HG03097 (cell line): ENCODE results near the gene PITPNM3.

ENCODE experiments used
- ATAC-seq: cut with Tn5 transposase; IDR thresholded peaks from one replicate; pipeline ENCODE4 v1.9.1; 2021; ENCODE audit not compliant: unreplicated experiment, low FRiP score

Gene PITPNM3

DNA sequence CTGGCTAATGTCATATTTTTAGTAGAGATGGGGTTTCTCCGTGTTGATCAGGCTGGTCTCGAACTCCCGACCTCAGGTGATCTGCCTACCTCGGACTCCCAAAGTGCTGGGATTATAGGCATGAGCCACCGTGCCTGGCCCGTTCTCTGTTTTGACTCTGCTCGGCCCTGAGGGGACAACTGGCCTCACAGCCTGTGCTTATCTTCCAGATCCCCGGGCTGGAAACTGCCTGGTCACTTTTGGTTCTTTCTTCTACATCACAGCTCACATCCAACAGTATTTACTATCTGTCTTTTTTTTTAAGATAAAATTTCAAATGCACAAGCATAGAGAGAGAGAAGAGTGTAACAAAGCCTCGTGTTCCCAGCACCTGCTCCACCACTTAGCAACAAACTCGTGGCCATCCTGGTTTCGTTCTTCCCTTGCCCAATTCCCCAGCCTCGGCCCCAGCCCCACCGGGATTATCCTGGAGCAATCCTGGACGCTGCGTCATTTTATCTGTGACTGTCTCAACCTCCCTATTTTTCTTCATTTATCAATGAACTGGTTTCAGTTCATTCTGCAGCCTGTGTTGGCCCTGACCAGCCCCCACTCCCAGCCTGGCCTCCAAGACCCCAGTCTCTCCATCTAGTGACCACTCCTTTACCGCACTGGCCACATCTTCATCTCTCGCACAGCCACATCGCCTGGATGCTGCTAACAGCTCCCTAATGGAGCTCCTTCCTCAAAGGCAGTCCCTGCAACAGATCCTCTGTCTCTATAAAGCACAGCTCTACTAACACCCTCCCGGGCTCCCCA lies 91.0 kb downstream of the PITPNM3 start:
- ATAC-seq, result no peak

DNA sequence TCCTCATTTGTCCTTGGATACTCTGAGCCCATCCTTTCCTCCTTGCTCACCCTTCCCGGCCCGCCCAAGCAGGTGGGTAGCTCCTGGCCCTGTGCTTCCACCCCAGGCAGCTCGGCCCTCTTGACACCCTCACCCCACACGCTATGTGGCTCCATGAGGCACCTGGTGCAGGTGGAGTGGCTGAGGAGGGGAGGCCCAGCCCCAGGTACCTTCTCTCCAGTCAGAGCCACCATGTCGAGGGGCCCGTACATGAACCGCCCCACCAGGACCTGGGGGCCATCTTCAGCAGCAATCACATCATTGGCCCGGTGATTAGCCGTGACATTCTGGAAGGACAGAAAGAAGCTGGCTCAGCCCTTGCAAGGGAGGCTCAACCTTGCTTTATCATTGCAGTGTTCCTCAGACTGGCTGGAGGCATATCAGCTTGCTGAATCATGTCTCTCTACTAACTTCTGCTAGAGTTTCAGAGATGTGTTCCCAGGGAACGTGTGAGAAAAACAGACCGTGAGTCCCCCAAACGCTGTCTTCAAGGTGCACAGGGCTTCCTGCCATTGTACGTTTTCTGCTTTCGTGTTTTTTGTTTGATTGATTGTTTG lies 91.8 kb downstream of the PITPNM3 start:
- ATAC-seq, result no peak

DNA sequence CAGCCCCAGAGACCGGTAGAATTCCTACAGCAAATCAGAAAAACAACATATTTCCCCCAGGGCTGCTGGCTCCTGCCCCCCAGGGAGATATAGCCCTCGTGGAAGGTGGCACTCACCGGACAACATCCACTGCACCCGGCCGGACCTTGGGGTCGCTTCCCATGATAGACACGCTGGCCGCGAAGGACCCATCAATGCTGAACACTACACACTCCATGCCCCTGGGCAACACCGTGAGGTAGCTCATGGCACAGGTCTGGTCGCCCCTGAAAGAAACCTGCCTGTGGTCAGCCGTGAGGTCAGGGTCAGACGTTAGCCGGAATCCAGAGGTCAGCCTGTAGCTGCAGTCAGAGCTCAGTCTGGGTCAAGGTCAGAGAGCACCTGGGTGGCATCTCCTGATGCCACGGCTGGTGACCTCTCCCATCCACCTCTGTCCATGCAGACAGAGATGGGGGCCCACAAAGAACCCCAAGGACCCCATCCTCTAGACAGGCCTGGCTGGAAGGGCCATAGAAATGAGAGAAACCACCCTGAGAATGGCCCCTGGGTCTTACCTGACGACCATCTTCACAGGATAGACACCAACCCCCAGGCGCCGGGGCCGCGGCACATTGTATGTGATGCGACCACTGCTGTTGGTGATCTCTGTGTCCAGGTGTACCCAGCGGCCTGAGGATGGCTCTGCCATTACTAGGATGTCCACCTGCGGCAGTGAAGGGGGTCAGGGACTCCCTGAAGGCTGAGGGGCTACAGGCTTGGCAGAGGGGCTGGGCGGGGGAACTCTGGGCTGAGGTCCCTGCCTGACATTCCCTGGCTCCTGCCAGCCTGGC lies 92.5 kb downstream of the PITPNM3 start:
- no peak for ATAC-seq

DNA sequence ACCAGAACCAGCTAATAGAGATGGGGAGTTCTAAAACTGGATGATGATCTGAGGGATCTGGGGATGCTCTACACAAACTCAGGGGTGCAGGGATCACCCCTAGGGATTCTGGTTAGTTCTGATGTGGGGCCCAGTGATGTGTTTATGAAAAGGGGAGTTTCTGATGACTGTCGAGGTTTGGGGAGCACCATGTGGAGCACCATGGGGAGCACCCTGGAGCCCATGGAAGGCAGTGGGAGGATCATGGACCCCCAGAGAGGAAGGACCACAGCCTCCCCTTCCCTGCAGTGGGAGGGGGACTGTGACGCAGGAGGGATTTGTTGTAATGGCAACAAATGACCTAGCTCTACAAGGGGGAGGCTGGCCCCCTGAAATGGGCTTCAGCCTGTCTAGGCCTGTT lies 93.7 kb downstream of the PITPNM3 start:
- ATAC-seq, result no peak

DNA sequence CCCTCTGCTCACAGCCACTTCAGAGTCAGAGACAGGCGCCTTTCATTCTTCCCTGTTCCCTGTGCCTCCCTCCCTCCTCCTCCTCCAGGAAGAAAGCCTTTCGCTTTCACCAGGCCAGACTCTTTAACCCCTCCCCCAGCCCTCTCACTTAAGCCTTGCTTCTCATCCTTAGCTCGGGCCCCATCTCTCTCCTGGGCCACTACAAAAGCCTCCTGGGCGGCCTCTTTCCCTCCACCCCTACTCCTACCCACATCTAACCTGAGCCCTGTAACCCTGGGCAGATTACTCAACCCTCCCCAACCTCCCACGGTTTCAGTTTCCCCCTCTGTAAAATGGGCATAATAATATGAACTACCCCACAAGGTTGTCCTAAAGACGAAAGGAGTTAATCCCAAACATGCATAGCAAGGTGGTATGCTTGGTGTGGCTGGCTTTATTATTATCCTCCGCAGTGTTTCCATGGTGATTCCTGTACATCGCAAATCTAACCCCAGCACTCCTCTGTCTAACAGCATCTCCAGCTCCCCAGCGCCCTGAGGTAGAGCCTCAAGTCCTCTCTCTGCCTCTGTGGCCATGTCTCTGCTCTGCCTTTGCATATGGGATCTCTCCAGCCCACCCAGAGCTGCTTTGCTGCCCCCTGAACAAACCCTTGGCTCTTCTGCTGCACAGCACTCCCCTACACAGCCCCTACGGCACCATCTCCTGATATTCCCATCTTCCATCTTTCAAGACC lies 94.4 kb downstream of the PITPNM3 start:
- no peak for ATAC-seq

DNA sequence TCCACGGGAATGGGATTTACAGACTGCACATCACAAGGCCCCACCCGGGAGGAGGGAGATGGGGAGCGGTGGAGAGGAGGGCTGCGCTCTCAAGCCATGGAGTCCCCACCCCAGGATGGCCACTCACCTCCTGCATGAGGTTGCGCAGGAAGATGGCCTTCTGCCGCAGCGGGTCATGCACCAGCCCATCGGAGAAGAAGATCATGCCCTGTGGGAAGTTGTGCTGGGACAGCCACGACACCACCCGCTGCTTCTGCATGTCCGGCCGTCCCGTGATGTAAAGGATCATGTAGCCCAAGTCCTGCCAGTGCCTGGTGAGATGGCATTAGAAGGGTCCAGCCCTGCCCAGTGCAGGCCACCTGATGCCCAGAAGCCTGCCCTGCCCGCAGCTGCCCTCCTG lies 95.1 kb downstream of the PITPNM3 start:
- no peak for ATAC-seq

DNA sequence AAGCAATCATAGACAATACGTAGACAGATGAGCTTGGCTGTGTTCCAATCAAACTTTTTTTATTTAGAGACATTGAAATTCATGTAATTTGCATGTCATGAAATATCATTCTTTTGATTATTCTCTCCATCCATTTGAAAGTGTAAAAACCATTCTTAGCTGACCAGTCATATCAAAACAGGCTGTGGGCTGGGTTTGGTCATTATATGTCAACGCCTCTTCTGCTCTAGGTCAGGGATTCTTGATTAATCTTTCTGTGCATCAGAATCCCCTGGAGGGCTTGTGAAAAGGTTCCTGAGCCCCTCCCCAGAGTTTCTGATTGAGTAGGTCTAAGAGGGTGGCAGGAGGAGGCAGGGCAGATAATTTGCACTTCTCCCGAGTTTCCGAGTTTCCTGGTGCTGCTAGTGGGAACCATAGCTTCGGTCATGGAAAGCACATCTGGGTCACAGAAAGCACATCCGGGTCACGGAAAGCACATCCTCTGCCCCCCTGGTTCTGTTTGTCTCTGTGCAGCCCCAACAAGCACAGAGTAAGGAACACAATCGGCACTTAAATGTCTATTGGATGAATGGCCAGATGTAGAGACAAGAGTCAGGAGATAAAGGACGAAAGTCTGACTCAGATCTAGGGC lies 95.7 kb downstream of the PITPNM3 start:
- ATAC-seq, result no peak

DNA sequence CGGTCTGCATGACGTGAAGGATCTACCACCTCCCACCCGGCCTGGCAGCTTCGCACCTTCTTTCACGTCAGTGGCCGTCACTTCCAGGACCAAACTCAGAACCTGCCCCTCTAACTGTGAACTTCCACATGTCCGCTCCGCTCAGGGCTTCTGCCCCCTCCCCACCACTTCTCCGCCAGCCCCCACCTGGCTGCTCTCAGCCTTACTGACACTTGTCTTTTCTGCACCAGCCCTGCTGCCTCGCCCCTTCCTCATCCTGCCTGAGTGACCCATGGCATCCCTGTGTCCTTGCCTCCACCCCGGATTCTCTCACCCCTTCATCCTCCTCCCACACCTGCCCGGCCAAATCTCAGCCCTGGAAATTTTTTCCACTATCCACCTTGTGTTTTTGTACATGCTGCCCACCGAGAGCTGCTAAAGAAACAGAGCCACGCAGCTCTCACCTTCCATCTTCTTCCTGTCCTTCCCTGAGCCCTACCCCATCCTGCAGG lies 97.8 kb downstream of the PITPNM3 start:
- no peak for ATAC-seq

DNA sequence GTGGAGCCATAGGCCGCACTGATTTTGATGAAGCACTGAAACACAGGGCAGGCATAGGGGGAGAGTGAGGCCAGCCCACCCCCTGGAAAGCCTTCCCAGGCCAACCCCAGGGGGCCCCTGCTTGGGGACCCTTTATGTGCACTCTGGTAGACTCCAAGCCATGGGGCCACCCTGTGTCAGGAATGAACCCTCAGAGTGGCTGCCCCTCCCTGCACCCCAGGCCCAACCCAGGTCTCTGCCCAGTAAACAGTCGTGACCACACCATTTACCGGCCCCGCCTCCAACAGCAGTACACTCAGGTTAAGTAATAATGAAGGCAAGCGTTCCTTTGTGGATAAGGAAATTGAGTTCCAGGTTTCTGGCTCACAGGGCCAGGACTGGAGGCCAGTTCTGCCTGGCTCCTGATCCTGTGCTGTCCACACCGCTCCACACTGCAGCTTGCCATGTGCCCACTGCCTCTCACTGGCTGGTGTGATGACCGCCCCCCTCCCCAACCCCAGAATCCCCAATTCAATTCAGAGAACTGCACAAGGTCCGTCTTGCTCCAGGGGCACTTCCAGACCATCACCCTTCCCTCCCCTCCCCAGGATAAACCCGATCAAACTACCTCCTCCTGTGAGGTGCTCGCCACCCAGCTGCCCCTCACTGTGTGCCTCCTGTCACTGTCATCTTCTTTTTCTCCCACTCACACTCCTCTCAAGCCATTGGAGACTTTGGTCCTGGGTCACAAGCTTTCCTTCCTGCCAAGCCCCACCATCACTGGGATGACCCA lies 98.5 kb downstream of the PITPNM3 start:
- ATAC-seq, result no peak

DNA sequence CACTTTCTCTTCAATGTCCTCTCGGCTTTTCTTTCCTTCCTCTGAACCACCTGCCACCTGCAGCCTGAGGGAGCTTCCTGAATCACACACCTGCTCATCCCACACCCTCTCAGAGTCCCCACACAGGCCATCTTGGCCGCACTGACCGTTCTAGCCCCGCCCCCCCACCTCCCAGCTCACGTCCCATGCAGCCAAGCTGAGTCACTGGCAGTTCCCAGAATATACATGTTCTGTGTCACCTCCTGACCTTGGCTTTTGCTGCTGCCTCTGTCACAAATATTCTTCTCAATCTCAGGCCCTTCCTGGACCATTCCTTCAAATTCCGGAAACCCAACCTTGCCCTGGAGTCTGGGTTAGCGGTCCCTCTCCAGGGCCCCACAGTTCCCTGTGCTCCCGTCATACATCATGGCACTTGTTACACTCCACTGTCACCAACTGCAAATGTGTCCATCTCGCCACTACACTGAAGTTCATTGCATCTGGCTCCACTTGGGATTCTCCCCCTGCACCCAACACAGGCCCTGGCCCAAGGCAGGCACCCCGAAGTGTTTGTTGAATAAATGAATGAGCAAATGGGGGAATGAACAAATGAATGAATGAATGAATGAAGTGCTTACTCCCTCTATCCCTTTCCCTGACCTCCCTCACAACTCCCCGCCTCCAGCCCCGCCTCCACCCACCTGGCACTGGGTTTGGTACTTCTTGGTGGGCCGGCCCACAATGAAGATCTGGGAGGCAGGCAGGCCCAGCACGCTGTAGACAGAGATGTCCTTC lies 99.3 kb downstream of the PITPNM3 start:
- no peak for ATAC-seq

DNA sequence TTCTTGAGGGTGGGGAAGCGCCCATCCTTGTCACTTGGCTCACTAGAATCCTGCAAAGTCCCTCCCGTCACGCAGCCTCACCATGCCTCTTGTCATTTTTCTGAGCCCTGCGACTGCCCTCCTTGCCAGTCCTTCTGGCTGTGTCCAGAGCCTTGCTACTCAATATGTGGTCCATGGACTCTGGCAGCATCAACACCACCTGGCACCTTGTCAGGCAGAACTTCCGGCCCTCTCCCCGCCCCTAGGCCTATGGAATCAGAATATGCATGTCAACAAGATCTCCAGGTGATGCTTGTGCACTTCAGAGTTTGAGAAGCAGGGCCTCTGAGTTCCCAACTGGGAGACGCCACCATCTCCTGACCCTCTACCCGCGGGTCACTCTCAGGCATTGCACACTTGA lies 100.0 kb downstream of the PITPNM3 start:
- ATAC-seq, result no peak

DNA sequence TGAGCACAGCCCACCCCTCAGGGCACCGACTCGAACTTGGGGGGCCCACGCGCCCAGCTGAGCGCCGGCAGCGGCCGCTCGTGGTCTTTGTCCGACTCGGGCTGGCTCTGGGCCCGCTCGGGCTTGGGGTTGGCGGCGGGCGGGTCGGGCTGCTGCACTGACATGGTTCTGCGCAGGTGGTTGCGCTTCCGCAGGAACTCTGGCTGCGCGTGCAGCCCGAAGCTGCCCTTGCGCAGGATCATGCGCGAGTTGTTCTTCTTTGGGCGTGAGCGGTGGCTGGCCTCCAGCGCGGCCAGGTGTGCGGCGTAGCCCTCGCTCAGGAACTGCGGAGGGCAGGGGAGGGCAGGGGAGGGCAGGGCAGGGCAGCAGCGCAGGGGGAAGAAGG lies 101.0 kb downstream of the PITPNM3 start:
- ATAC-seq, result no peak

DNA sequence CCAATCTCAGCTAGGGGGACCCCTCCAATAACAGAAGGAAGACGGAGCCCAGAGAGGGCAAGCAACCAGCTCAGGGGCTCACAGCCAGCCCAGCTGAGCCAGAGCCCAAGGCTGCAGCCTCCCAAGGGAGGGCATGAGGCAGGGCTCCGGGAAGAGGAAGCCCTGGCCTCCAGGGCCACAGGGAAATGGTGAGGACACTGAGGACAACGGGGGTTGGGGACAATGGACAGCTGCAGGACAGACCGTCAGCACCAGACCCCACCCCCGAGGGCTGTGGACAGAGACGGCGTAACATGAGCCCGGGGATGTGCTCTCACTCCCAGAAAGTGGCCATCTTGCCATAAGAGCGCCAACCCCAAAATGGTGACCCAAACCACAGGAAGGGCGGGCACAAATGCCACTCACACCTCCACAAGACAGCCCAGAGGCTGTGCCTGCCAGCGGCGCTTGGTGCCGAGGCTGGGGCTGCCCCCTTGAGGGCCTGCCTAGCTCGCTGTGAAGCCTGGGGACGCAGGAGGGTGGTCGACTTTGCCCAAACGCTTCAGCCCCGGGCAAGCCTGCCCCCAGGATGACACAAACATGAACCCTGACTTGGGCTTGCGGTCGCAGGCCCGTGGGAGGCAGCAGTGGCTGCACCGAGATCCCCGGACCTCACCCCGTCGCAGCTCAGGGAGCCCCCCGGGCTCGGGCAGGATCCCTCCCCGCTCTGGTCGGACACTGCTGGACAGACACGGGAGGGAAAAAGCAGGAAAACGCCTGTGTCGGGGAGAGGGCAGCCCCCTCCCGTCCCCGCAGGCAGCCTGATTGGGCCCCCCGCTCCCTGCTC lies 101.6 kb downstream of the PITPNM3 start:
- ATAC-seq, result no peak

DNA sequence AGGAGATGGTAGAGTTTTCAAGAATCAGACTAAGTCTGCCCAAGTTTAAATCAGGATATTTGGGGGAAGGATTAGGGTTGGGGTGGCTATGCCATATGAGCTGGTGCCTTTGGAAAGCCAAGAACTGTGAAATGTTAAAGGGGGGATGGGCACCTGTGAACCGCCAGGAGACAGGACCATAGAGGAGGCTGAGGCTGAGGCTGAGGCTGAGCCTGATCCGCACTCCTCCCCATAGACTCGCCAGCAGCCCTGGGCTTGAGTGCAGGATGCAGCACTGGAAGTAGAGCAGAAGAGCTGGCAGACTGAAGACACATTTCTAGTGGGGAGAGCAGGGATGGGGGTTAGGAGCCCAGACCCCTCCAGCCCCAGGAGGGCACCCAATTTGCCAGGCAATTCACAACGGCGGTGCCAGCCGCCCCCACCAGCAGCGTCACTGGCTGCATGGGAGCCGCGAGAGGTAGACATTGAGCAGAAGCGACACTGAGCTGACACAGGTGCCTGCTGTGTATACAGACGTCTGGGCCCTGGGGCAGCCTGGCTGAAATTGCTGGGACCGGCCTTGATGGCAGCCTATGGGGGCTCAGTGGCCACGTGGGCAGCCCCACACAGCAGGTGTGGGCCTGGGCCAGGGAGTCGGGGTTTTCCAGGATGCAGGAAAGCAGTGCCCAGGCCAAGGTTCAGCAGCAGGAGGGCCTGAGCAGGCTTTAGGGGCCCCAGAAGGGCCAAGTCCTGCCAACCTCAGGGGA lies 102.9 kb downstream of the PITPNM3 start:
- ATAC-seq, result no peak

DNA sequence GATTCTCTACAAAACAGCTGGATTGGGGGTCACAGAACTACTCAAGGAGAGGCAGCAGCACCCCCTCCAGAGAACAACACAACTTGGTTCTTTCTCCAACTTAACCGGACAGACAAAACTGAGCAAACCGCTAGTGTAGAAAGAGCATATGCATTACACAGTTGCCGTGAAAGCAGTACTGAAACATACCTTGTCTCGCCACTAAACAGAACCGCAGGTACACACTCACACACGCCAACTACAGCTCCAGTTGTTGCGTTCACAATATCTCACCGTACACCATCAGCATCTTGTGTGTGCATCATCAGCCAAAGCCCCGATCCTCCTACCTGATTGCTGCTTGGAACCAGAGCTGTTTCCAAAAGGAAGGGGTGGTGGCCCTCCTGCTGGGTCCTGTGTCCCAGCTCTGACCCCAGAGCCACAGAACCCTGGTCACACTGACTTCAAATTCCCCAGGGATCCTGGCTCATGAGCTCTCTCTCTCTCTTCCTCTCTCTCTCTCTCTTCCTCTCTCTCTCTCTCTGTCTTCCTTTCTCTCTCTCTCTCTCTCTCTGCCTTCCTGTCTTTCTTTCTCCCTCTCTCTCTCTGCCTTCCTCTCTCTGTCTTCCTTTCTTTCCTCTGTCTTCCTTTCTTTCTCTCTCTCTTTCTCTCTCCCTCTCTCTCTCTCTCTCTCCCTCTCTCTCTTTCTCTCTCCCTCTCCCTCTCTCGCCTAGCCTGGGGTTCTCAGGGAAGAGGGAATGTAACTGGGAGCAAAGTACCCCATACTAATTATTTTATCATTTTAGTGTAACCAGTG lies 103.7 kb downstream of the PITPNM3 start:
- no peak for ATAC-seq
